ENCODE measurements around the gene ADAMTS19.
"Not testable (repeated sequence)": the region's sequence is repeated elsewhere in the genome, so short reads cannot be mapped to it uniquely, and the experiment has no call there.

Gene ADAMTS19

DNA sequence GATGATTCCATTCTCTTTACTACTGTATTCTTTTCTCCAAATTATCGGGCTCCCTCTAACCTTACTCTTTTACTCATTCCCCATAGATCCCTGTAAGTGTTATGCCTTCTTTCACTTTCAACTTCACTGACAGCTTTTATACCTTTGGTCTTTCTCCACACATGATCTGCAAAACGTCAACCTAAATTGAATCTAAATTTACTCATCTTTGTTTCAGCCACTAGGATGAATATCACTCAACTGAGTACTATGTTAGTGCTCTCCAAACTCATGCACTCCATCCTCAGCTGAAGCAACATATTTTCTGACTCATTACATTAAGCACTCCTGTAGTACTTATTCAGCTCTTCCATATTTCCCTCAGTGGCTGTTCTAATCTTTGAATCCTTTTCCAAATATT lies 133.4 kb downstream of the ADAMTS19 start:
- no peak for DNase-seq

DNA sequence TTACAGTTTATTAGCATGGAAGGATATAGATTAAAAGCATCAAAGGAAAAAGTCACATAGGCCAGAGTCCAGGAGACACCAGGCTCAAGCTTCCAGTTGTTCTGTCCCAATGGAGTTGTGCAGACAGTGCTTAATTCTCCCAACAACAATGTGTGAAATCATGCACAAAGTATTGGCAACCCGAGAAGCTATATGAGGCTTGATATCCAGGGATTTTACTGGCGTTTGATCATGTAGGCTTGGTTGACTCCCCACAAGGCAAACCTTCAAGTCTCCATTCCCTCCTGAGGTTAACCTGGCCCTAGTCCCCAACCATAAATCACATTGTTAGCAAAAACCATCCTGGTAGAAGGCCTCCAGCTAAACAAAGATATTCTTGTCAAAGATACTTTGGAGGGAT lies 141.5 kb downstream of the ADAMTS19 start:
- no peak for DNase-seq

DNA sequence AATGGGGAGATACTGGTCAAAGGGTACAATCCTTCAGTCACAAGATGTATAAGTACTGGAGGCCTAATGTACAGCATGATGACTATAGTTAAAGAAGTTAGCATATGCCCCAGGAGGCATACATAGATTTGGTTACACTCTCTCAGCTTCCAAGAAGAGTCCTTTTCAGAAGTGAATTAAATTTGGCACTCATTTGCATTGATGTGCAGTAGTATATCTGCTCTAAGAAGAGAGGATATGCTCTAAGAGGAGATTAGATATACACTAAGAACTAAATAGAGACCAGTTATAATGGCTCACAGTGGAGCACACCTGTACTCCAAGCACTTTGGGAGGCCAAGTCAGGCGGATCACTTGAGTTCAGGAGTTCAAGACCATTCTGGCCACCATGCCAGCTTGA lies 148.3 kb downstream of the ADAMTS19 start:
- DNase-seq, result no peak

DNA sequence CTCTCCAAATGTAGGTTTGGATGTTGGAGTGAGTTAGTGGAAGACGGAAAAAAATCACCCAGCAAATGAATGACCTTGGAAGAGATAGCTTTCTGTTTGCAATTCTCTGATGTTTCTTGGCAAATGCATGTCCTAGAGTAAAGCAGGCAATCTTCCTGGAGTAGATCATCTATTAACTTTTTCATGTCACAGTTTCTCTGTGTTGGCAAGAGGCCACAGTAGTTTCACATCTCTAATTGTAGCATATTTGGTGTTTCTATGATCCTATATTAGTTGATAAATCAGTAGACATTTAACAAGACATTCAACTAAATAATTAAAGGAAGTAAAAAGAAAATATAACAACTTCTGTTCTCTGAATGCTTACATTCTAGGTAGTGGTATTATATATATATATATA lies 149.6 kb downstream of the ADAMTS19 start:
- DNase-seq, result no peak

DNA sequence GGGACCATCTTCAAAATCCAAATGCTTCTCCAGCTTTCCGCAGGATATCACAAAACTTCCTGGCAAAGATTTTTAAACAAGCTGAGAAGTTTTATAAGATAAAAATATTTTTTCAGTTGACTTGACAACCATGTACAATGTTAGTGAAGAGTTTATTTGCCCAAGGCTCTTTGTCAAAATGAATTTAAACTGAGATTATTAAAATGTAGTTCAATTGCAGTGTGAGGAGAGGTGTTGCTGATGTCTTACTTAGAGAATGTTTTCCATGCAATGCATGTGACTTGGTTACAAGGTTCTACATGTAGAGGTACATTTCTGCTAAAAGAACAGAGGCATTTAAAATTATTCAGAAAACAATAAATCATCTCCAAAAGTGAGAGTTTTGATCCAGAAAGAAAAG lies 156.4 kb downstream of the ADAMTS19 start:
- no peak for DNase-seq

DNA sequence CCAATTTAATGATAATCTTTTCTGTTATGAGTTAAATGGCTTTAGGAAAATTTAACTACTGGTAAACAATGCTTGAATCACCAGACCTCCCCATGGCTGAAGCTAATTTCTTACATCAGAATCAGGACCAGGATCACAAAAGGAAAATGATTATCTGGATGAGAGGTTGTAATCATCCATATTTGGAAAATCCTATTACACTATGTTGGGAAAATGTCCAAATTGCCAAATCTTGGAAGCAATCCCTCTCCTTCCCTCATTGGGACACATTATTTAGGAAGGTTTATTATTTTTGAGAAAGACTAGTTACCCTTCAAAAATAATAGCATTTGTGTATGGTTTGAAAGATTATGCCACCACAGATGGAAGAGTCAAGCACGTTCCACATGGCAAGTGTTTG lies 157.1 kb downstream of the ADAMTS19 start:
- no peak for DNase-seq

DNA sequence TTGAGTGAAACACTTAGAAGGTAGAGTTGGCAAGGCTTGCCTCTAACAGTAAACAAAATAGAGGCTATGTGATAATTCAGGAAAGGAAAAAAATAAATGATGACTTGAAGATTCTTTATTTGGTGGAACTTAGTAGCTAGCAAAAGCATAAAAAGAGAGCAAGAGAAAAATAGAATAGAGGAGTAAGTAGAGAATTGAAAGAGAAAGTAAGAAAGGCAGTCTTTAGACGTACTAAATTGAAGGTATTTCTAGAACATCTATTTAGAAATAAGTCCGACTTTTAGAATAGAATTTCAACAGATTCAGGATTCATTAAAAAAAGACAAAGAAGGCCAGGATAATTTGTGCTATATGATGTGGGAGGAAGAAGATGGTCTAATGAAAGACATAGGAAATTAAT lies 159.7 kb downstream of the ADAMTS19 start:
- no peak for DNase-seq

DNA sequence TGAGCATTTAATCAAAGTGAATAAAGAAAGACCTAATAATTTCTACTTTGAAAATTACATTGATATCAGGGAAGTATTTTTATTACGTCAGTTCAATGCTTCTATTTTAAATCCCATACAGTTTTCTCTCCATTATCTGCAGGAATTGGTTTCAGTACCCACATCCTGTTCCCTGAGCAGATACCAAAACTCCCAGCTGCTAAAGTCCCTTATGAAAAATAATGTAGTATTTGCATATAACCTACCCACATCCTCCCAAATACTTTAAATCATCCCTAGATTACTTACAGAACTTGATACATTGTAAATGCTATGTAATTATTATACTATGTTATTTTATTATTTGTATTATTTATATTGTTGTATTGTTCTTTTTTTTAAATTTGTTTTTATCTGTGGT lies 162.4 kb downstream of the ADAMTS19 start:
- no peak for DNase-seq

DNA sequence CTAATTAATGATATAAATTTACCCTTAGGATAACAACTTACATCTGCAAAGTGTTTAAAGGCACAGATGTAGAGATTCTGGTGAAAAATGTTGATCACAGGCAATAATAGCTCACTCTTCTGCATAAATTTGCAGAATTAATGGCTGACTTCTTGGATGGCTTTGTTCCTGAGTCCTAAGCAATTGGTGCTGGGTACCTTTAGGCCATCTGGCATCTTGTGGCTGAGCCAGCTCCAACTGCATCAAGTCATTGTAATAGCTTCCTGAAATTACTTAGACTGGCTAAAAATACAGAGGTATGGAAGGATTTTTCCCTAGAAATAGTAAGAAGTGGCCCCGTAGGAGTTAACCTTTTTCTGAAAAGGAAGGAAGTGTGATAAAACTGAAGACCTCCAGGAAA lies 169.5 kb downstream of the ADAMTS19 start:
- DNase-seq, result no peak

DNA sequence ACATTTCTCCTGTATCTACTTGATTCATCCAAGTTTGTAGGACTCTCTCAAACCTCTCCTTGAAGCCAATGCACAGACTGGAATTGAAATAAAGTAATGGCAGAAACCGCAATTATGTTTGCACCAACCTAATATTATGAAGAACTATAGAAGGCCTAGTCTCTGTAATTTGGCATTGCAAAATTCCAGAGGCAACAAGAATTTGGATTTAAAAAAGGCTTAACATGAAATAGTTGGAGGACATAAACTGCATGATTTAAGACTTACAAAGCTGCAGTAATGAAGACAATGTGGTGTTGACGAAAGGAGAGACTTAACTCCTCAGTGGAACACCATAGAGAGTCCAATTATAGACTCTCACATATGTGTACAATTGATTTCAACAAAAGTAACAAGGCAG lies 170.0 kb downstream of the ADAMTS19 start:
- no peak for DNase-seq

DNA sequence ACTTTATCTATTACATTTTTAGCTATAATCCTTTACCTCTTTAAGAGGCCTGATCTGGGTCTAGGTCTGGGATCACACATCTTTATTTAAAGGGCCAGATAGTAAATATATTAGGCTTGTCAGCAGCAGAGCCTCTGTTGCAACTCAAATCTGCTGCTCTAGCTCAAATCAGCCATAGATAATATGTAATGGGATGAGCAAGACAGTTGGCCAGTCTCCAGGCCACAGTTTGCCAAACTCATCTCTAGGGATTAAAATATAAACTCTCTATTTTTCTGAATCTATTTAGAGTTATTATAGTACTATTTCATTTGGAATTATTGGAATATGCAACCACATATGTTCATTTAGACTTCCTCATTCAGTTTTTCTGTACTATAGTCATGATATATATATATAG lies 171.9 kb downstream of the ADAMTS19 start:
- DNase-seq, result no peak

DNA sequence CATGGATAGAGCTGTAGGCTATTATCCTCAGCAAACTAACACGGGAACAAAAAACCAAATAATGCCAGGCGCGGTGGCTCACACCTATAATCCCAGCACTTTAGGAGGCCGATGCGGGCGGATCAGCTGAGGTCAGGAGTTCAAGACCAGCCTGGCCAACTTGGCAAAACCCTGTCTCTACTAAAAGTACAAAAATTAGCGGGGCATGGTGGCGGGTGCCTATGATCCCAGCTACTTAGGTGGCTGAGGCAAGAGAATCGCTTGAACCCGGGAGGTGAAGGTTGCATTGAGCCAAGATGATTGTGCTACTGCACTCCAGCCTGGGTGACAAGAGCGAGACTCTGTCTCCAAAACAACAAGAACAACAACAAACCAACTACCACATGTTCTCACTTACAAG lies 177.4 kb downstream of the ADAMTS19 start:
- DNase-seq, result not testable (repeated sequence)

DNA sequence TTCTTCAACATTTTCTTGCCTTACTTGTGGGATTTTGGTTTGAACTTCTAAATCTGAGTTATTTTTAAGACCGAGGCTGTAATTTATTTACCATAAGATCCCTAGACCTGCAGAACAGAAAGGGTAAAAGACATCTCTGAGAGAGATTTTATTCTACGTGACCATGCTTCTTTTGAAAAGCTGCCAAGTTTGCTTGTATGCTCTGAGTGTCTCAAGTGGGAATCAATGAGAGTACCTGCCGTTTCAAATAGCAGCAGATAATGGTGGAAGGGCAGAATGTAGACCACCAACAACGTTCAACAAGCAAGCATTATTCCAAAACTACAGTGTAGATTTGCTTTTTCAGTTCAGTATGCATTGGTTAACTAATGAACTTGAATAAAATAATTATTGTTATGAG lies 179.2 kb downstream of the ADAMTS19 start:
- no peak for DNase-seq

DNA sequence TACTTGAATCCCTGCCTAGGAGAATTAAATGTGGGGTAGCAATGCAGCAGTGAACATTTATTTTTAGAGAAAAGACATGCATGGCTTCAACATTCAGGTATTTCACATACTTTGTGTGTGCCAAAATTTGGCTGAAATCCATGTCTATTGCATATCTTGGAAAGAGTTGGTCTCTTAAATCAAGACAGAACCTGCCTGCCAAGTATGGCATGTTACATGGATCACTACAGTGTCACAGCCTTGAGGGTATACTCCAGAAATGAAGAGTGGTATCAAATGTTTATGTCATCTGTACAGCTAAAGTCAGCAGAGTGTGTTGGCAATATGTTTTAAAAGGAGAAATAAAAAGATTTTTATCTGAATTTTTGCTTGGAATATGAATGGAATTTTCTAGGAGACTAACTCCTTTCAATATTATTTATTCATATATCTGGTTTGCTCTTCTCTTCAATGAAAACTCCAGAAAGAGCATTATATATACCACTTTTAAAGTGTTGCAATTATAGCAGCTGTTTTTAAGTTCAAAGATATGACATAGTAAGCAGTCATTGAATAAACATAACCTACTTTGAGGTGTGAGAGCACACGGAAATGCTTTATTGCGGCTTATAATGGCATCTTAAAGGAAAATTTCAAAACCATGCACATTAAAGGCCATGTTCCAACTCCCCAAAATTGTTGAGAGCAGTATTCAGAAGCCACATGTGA lies 192.4 kb downstream of the ADAMTS19 start:
- no peak for DNase-seq

DNA sequence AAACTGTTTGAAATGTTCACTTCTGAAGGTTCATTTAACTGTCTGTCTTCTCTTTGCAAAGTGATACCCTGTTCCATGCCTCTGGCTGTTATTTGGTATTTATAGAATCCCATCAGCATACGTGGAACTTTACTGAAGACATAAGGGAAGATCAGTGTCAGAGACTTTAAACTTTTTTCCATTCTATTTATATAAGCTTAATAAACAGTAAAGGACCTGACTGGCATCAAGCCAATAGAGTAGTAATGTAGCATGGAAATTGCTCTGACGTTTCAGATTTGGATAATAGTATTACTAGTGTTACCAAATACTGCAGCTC lies 192.9 kb downstream of the ADAMTS19 start:
- DNase-seq, result no peak

DNA sequence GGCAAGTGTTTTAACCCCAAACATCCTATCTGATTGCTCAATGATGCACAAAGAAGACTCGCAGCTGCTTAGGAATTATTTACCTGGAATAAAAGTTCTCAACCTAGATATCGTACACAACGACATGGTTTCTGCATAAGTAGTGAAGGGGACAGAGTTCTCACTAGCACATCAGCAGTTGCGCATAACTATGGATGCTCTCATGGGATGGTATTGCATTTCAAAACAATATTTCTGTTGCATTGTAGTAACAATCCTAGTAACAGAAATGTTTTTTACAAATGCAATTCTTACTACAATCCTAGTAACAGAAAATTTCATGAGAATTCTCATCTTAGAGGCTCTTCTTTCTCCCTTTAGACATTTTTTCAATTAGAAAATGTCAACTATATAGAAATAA lies 193.3 kb downstream of the ADAMTS19 start:
- no peak for DNase-seq

DNA sequence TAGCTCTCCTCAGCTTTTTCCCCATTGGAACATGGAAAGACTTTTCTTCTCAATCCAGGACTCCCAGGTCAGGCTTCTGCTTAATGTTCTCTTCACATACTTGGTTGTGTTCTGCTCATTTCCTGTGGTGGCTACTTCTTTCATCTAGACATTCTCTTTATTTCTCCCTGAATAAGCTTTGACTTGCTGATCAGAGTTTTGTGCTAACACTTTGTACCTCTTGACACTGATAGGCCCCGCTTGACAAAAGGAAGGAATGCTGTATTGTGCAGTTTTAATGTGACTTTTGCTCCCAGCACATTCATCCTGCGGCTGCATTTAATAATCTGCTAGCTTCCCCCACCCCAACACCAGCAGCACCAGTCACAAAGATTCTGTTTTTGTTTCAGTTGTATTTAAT lies 196.9 kb downstream of the ADAMTS19 start:
- no peak for DNase-seq

DNA sequence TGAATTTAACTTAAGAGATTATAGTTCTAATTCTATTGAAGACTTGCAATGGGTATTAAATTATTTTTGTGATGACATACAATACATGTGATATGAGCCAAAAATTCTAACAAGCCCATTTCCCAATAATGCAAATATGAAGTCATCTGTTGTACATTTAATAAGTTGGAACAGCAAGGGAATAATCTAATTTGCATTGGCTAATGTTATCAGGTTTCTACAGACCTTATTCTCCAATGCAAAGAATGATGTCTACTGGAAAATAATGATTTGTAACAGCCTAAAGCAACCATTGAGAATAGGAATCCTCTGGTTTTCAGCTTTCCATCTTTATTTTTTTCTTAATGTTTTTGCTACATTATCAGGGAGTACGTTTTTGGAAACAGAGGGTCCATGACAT lies 198.7 kb downstream of the ADAMTS19 start:
- no peak for DNase-seq

DNA sequence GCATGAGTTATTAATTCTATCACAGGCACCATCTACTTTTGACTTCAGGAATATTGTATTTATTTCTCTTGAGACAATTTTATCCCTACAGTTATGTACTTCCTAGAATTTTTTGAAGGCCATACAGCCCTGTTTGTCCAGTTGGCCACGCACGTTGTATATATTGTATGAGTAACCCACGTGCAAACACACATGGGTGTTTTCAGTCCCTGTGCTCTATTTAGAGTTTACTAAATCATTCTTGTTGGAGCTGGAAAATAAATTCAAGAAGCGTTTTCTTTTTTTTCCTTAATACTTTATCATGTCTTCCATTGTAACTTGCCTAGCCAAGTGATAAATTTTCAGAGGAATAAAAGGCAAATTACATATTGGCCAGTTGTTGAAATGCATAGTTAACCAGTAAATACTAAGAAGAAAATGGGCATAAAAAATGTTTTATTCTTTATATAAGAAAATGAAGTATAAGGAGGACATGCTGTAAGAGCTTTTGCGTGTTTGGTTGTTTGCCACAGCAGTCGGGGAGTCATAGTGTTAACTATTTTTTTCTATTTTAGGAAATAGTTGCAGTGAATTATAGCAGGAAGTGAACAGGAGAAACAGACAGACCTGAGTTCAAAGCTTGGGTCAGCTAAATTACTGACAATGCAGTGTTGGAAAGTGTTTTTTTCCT lies 201.4 kb downstream of the ADAMTS19 start:
- no peak for DNase-seq

DNA sequence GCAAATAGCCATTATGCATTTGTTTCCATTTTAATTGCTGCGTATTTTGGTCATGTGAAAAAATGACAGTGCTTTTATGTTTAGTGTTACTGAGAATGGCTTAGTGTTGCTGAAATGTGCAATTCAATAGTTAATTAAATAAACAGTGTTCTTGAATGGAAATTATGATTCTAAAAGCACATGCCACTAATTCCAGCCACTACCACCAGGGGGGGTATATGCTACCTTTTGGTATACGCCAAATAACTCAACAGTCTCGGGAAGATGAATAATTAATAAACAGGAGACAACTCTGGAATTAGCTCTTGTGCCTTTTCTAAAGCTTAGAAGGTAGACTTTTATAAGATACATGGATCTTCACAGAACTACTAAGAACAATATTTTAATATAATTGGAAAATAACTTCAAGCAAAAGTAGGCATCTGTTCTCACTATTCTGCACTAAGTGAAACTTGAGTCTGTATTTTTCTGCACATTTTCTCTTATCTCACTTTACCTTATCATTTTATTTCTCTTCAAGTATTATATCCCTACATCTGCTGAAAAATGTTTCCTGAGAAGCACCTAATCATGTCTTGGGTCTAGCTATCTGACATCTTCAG lies 204.3 kb downstream of the ADAMTS19 start:
- peak; percentile 37 to 54 for DNase-seq

DNA sequence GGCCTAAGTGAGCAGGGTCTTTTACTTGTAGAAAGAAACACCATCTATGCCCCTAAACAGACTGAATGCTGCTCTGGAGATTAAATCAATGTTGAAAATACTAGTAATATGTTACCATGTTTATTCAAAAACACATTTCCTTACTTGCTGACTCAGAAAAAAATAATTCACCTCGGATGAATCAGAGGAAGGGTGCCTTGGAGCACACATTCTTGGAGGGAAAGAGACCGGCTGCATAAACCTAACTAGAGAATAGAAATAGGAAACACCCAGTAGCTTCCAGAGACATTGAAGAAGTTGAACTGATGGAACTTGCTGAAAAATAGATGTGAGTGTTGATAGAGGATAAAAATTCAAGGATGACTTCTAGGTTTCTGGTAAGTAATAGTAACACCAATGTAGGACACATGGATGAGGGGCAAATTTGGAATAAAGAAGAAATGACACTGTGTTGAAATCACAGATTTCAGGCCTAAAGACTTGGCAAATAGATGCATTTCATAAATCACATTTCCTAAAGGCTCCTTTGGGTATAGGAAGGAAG lies 210.9 kb downstream of the ADAMTS19 start:
- DNase-seq, result no peak

DNA sequence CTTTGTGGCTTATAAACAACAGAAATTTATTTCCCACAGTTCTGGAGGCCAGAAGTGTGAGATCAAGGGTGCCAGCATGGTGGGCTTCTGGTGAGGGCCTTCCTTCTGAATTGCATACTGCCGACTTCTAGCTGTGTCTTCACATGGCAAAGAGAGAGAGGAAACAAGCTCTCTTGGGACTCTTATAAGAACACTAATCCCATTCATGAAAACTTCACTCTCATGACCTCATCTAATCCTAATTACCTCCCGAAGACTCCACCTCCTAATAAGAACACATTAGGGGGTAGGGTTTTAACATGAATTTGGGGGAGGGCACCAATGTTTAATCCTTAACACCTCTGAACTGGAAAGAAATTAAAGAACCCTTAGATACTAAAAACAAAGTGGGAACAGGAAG lies 211.9 kb downstream of the ADAMTS19 start:
- DNase-seq, result no peak

DNA sequence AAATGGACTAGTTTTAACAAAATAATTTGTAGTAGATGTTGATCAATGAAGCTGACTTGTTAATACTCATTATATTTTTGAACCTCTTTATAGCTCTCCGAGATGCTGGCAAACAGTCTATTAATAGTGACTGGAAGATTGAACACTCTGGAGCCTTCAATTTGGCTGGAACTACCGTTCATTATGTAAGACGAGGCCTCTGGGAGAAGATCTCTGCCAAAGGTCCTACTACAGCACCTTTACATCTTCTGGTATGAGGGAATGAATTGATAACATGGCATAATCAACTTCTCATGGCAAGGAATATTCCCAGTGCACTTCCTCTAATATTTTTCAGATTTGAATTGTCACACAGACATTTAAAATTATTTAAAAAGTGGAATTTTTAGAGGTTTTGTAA lies 219.6 kb downstream of the ADAMTS19 start:
- no peak for DNase-seq

DNA sequence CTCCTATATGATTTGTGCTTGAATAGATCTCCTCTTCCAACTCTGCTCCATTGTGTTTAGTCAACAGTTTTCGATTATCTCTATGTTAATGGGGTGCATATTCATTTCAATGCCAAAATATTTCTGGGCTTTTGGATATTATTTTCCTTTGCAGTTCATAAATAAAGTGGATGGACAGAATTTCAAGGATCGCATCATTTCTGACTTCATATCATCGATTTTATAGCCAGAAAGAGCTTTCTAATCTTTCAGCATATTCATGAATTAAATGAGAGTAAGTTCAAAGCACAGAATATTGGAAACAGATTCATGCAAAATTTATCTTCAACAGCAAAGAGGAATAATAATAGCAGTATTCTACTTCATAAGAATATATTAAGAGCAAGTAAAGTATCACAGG lies 227.8 kb downstream of the ADAMTS19 start:
- no peak for DNase-seq

DNA sequence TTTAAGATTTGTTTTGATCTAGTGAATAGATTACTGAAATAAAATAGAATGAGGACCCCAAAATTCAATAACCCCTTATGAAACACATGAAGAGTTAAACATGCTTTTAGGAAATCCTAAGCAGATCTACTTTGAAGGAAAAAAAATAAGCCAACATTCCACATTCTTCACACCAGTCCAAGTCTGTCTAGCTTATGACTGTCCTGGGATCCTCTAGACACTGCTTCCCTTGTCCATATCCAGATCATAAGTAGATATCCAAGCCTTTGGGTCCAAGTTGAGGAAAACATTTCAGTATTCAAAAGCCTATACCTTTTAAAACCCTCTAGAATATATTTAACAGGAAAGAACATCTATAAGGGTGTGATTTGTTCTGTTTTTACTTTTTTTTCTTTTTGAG lies 228.9 kb downstream of the ADAMTS19 start:
- no peak for DNase-seq

Measured in stimulated activated CD4-positive, alpha-beta T cell treated with anti-CD3 and anti-CD28 coated beads, Interleukin-2, amount 100 ng/mL, for 24 hours (primary cell).